Measurements from ENCODE around the gene CARD16.

The CARD16 gene

DNA sequence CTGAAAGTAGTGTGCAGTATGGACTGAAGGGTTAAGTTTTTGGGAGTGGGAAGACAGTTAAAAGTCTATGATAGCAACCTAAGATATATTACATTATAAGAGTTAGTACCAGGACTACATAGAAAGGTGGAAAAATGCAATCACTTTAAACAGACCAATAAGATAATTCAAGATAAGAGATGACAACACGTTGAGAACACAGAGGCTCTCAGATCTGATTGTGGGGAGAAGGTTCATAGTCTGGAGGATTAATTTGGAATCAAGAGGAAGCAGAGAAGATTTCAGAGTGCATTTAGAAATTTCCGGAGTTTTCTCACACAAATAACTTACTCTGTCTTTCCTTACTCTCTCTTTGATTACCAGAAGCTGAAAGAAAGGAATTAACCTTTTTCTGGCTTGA, 22.6 kb downstream of the CARD16 start:
- DNase-seq, result no peak
- no peaks in the 10 kb centered on the region for H3K79me2 ChIP-seq (ENCODE audit: control insufficient read depth, insufficient read depth, low read length)
- H3K56ac ChIP-seq (ENCODE audit: low read length), result no peak overlapping the region
- no peak overlapping the region for H3K4me2 ChIP-seq (ENCODE audit: low read length)
- H2BK15ac ChIP-seq (replicated peaks; ENCODE audit: low read depth), result no peak overlapping the region
- no peaks in the 10 kb centered on the region for H3K27me3 ChIP-seq (ENCODE audit: insufficient read depth, low read length, poor library complexity)
- no peak overlapping the region for H4K8ac ChIP-seq (ENCODE audit: low read depth, low read length)
- H3K4ac ChIP-seq (ENCODE audit: low read depth, low read length), result no peak overlapping the region
- H3K18ac ChIP-seq (ENCODE audit: low read length), result no peak overlapping the region
- H2AK5ac ChIP-seq (ENCODE audit: low read length), result no peak overlapping the region
- H3K4me1 ChIP-seq (ENCODE audit: control insufficient read depth, low read depth, low read length), result no peaks in the 10 kb centered on the region
- H4K5ac ChIP-seq (ENCODE audit: low read length), result no peak overlapping the region
- no peak overlapping the region for H3K27ac ChIP-seq (ENCODE audit: low read depth, low read length)
- no peak overlapping the region for H3K4me3 ChIP-seq (ENCODE audit: low read length)
- H3K9ac ChIP-seq (ENCODE audit: low read length), result no peak overlapping the region
- no peaks in the 10 kb centered on the region for H3K79me1 ChIP-seq (ENCODE audit: low read length)
- no peak overlapping the region for H2BK5ac ChIP-seq (ENCODE audit: low read length)
- no peak overlapping the region for H3K23ac ChIP-seq (ENCODE audit: low read length)
- WGBS (ENCODE audit: extremely low coverage, insufficient coverage, low lambda C conversion rate), result no CpG with 5 or more reads among the region's 2 CpGs
- H2BK120ac ChIP-seq (ENCODE audit: low read depth, low read length), result no peak overlapping the region
- no peaks in the 10 kb centered on the region for H3K36me3 ChIP-seq (ENCODE audit: control insufficient read depth, insufficient read depth, low read length)

- Histone ChIP-seq H3K27me3 (ENCODE audit: insufficient read depth, low read length, poor library complexity) (no peaks in the 10 kb centered on the region), H2BK5ac (ENCODE audit: low read length) (no peak overlapping the region), H3K79me1 (ENCODE audit: low read length) (no peaks in the 10 kb centered on the region), H3K4ac (ENCODE audit: low read depth, low read length) (no peak overlapping the region), H3K79me2 (ENCODE audit: control insufficient read depth, insufficient read depth, low read length) (no peaks in the 10 kb centered on the region), H3K56ac (ENCODE audit: low read length) (no peak overlapping the region), H2BK120ac (ENCODE audit: low read depth, low read length) (no peak overlapping the region), H3K36me3 (ENCODE audit: control insufficient read depth, insufficient read depth, low read length) (no peaks in the 10 kb centered on the region), H3K18ac (ENCODE audit: low read length) (no peak overlapping the region), H4K5ac (ENCODE audit: low read length) (no peak overlapping the region), H3K4me2 (ENCODE audit: low read length) (no peak overlapping the region), H2AK5ac (ENCODE audit: low read length) (no peak overlapping the region), H4K8ac (ENCODE audit: low read depth, low read length) (no peak overlapping the region), H3K23ac (ENCODE audit: low read length) (no peak overlapping the region), H3K27ac (ENCODE audit: low read depth, low read length) (no peak overlapping the region), H3K9ac (ENCODE audit: low read length) (no peak overlapping the region), H3K4me3 (ENCODE audit: low read length) (no peak overlapping the region), H2BK15ac (replicated peaks; ENCODE audit: low read depth) (no peak overlapping the region), H3K4me1 (ENCODE audit: control insufficient read depth, low read depth, low read length) (peaks cover 2% of the 10 kb centered on the region)
- DNase-seq, result no peak
Observed at GRCh38 chr11:105007463-105007862, 37.7 kb downstream of the CARD16 start.

GRCh38 chr11:105005451-105005845, 39.7 kb downstream of the CARD16 start:
- Histone ChIP-seq H2BK5ac (ENCODE audit: low read length) (no peak overlapping the region), H3K4me1 (ENCODE audit: control insufficient read depth, low read depth, low read length) (peaks cover 2% of the 10 kb centered on the region), H3K23ac (ENCODE audit: low read length) (no peak overlapping the region), H3K27me3 (ENCODE audit: insufficient read depth, low read length, poor library complexity) (no peaks in the 10 kb centered on the region), H3K9ac (ENCODE audit: low read length) (no peak overlapping the region), H4K8ac (ENCODE audit: low read depth, low read length) (no peak overlapping the region), H3K27ac (ENCODE audit: low read depth, low read length) (no peak overlapping the region), H3K4me2 (ENCODE audit: low read length) (no peak overlapping the region), H2BK120ac (ENCODE audit: low read depth, low read length) (no peak overlapping the region), H3K56ac (ENCODE audit: low read length) (no peak overlapping the region), H2BK15ac (replicated peaks; ENCODE audit: low read depth) (no peak overlapping the region), H3K4me3 (ENCODE audit: low read length) (no peak overlapping the region), H3K4ac (ENCODE audit: low read depth, low read length) (no peak overlapping the region), H3K36me3 (ENCODE audit: control insufficient read depth, insufficient read depth, low read length) (no peaks in the 10 kb centered on the region), H4K5ac (ENCODE audit: low read length) (no peak overlapping the region), H3K79me2 (ENCODE audit: control insufficient read depth, insufficient read depth, low read length) (no peaks in the 10 kb centered on the region), H3K18ac (ENCODE audit: low read length) (peak overlapping the region; percentile 14), H2AK5ac (ENCODE audit: low read length) (no peak overlapping the region), H3K79me1 (ENCODE audit: low read length) (no peaks in the 10 kb centered on the region)
- DNase-seq, result peak; percentile 10
- WGBS (ENCODE audit: extremely low coverage, insufficient coverage, low lambda C conversion rate), result no CpG with 5 or more reads among the region's 3 CpGs

- H4K8ac ChIP-seq (ENCODE audit: low read depth, low read length), result no peak overlapping the region
- no peak overlapping the region for H3K4me2 ChIP-seq (ENCODE audit: low read length)
- no peak overlapping the region for H2BK5ac ChIP-seq (ENCODE audit: low read length)
- no peaks in the 10 kb centered on the region for H3K27me3 ChIP-seq (ENCODE audit: insufficient read depth, low read length, poor library complexity)
- WGBS (ENCODE audit: extremely low coverage, insufficient coverage, low lambda C conversion rate), result no CpG with 5 or more reads among the region's 3 CpGs
- H3K79me2 ChIP-seq (ENCODE audit: control insufficient read depth, insufficient read depth, low read length), result no peaks in the 10 kb centered on the region
- no peaks in the 10 kb centered on the region for H3K79me1 ChIP-seq (ENCODE audit: low read length)
- no peak overlapping the region for H3K4ac ChIP-seq (ENCODE audit: low read depth, low read length)
- H3K9ac ChIP-seq (ENCODE audit: low read length), result no peak overlapping the region
- peaks cover 2% of the 10 kb centered on the region for H3K4me1 ChIP-seq (ENCODE audit: control insufficient read depth, low read depth, low read length)
- no peak overlapping the region for H2AK5ac ChIP-seq (ENCODE audit: low read length)
- no peak overlapping the region for H3K23ac ChIP-seq (ENCODE audit: low read length)
- no peak overlapping the region for H2BK15ac ChIP-seq (replicated peaks; ENCODE audit: low read depth)
- H2BK120ac ChIP-seq (ENCODE audit: low read depth, low read length), result no peak overlapping the region
- DNase-seq, result no peak
- no peak overlapping the region for H3K18ac ChIP-seq (ENCODE audit: low read length)
- H3K56ac ChIP-seq (ENCODE audit: low read length), result no peak overlapping the region
- no peak overlapping the region for H3K27ac ChIP-seq (ENCODE audit: low read depth, low read length)
- no peak overlapping the region for H3K4me3 ChIP-seq (ENCODE audit: low read length)
- H4K5ac ChIP-seq (ENCODE audit: low read length), result no peak overlapping the region
- no peaks in the 10 kb centered on the region for H3K36me3 ChIP-seq (ENCODE audit: control insufficient read depth, insufficient read depth, low read length)
Observed at GRCh38 chr11:105004021-105004420, 41.1 kb downstream of the CARD16 start.

GRCh38 chr11:105003151-105003550, 42.0 kb downstream of the CARD16 start:
- Histone ChIP-seq H4K5ac (ENCODE audit: low read length) (no peak overlapping the region), H3K4ac (ENCODE audit: low read depth, low read length) (no peak overlapping the region), H3K4me1 (ENCODE audit: control insufficient read depth, low read depth, low read length) (peaks cover 2% of the 10 kb centered on the region), H3K36me3 (ENCODE audit: control insufficient read depth, insufficient read depth, low read length) (no peaks in the 10 kb centered on the region), H3K27me3 (ENCODE audit: insufficient read depth, low read length, poor library complexity) (no peaks in the 10 kb centered on the region), H3K18ac (ENCODE audit: low read length) (no peak overlapping the region), H2BK5ac (ENCODE audit: low read length) (no peak overlapping the region), H3K27ac (ENCODE audit: low read depth, low read length) (no peak overlapping the region), H4K8ac (ENCODE audit: low read depth, low read length) (no peak overlapping the region), H2BK120ac (ENCODE audit: low read depth, low read length) (no peak overlapping the region), H2BK15ac (replicated peaks; ENCODE audit: low read depth) (no peak overlapping the region), H3K4me3 (ENCODE audit: low read length) (no peak overlapping the region), H3K9ac (ENCODE audit: low read length) (no peak overlapping the region), H3K23ac (ENCODE audit: low read length) (no peak overlapping the region), H3K4me2 (ENCODE audit: low read length) (no peak overlapping the region), H2AK5ac (ENCODE audit: low read length) (no peak overlapping the region), H3K79me1 (ENCODE audit: low read length) (no peaks in the 10 kb centered on the region), H3K79me2 (ENCODE audit: control insufficient read depth, insufficient read depth, low read length) (no peaks in the 10 kb centered on the region), H3K56ac (ENCODE audit: low read length) (no peak overlapping the region)
- no CpG with 5 or more reads among the region's 2 CpGs for WGBS (ENCODE audit: extremely low coverage, insufficient coverage, low lambda C conversion rate)
- no peak for DNase-seq

DNA sequence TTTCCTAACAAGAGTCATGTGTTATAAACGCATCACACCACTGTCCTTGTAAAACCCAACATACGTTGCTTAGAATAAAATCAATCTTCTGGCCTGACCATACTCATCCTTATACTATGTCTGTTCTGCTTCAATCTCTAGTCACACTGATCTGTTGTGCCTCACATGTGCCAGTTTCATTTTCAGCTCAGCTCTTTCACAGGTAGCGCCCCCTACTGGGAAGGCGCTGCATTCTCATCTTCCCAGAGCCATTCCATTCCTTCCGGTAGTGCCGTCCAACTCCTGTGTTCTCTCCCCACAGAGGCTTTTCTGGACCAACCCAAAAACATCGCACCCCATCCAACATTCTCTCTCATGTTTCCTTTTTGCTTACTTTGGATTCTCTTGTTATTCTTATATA, 44.3 kb downstream of the CARD16 start:
- Histone ChIP-seq H2BK5ac (ENCODE audit: low read length) (no peak overlapping the region), H3K23ac (ENCODE audit: low read length) (no peak overlapping the region), H3K4ac (ENCODE audit: low read depth, low read length) (no peak overlapping the region), H4K8ac (ENCODE audit: low read depth, low read length) (no peak overlapping the region), H4K5ac (ENCODE audit: low read length) (no peak overlapping the region), H3K79me2 (ENCODE audit: control insufficient read depth, insufficient read depth, low read length) (no peaks in the 10 kb centered on the region), H3K4me3 (ENCODE audit: low read length) (no peak overlapping the region), H2BK120ac (ENCODE audit: low read depth, low read length) (no peak overlapping the region), H3K4me2 (ENCODE audit: low read length) (no peak overlapping the region), H2BK15ac (replicated peaks; ENCODE audit: low read depth) (no peak overlapping the region), H3K27ac (ENCODE audit: low read depth, low read length) (no peak overlapping the region), H2AK5ac (ENCODE audit: low read length) (no peak overlapping the region), H3K18ac (ENCODE audit: low read length) (no peak overlapping the region), H3K27me3 (ENCODE audit: insufficient read depth, low read length, poor library complexity) (no peaks in the 10 kb centered on the region), H3K9ac (ENCODE audit: low read length) (no peak overlapping the region), H3K79me1 (ENCODE audit: low read length) (no peaks in the 10 kb centered on the region), H3K36me3 (ENCODE audit: control insufficient read depth, insufficient read depth, low read length) (no peaks in the 10 kb centered on the region), H3K56ac (ENCODE audit: low read length) (no peak overlapping the region), H3K4me1 (ENCODE audit: control insufficient read depth, low read depth, low read length) (peaks cover 2% of the 10 kb centered on the region)
- DNase-seq, result peak; percentile 41
- no CpG with 5 or more reads among the region's 7 CpGs for WGBS (ENCODE audit: extremely low coverage, insufficient coverage, low lambda C conversion rate)

Data from mesendoderm (in vitro differentiated cells).